ENCODE data around the gene SLC16A8.

SLC16A8 gene

GRCh38 chr22:38070250-38070921, 13.6 kb downstream of the SLC16A8 start:
- no peak overlapping the region for H3K4me3 ChIP-seq (replicated peaks; ENCODE audit: low read depth, low read length)
- TF ChIP-seq CTCF (IDR thresholded peaks at IDR 0.05; ENCODE audit: low read length, missing control alignments): no peak
- no peak for DNase-seq (ENCODE audit: low read depth)

- no peak overlapping the region for H3K4me3 ChIP-seq (replicated peaks; ENCODE audit: low read depth, low read length)
- peak; percentile 31 for DNase-seq (ENCODE audit: low read depth)
- peak; percentile 36 for TF ChIP-seq CTCF (IDR thresholded peaks at IDR 0.05; ENCODE audit: low read length, missing control alignments)
Measured at GRCh38 chr22:38069372-38070249, 14.4 kb downstream of the SLC16A8 start.

- TF ChIP-seq CTCF (IDR thresholded peaks at IDR 0.05; ENCODE audit: low read length, missing control alignments): no peak
- no peak for DNase-seq (ENCODE audit: low read depth)
- no peak overlapping the region for H3K4me3 ChIP-seq (replicated peaks; ENCODE audit: low read depth, low read length)
Measured at GRCh38 chr22:38068641-38069371, 15.2 kb downstream of the SLC16A8 start.

- H3K4me3 ChIP-seq (replicated peaks; ENCODE audit: low read depth, low read length): no peak overlapping the region
- no peak for DNase-seq (ENCODE audit: low read depth)
- TF ChIP-seq CTCF (IDR thresholded peaks at IDR 0.05; ENCODE audit: low read length, missing control alignments): no peak
Measured at GRCh38 chr22:38067761-38068360, 16.1 kb downstream of the SLC16A8 start.

GRCh38 chr22:38067028-38067415, 17.0 kb downstream of the SLC16A8 start:
- no peak for TF ChIP-seq CTCF (IDR thresholded peaks at IDR 0.05; ENCODE audit: low read length, missing control alignments)
- DNase-seq (ENCODE audit: low read depth): no peak
- no peak overlapping the region for H3K4me3 ChIP-seq (replicated peaks; ENCODE audit: low read depth, low read length)

GRCh38 chr22:38066381-38067027, 17.5 kb downstream of the SLC16A8 start:
- H3K4me3 ChIP-seq (replicated peaks; ENCODE audit: low read depth, low read length): no peak overlapping the region
- DNase-seq (ENCODE audit: low read depth): no peak
- no peak for TF ChIP-seq CTCF (IDR thresholded peaks at IDR 0.05; ENCODE audit: low read length, missing control alignments)

All from fibroblast of pulmonary artery (primary cell).